ENCODE results near the gene CIAO2A.

The CIAO2A gene

DNA sequence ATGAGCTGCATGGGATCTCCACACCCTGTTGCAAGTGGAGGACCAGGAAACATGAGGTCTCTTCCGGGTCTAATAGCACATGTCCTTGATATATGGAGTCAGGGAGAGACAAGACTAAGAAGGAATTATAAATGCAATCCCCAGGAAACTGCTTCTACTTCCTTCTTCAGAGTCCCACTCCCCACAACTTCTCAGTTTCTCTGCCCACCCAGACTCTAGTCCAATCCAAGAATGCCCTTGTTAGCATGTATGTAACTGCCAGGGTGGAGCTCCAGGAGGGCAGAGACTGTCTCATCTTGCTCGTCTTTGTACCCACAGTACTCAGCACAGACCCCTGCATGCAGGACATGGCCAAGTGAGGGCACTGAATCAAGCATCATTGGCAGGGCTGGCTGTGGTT is 55.7 kb downstream of the CIAO2A start:
- DNase-seq = no peak

DNA sequence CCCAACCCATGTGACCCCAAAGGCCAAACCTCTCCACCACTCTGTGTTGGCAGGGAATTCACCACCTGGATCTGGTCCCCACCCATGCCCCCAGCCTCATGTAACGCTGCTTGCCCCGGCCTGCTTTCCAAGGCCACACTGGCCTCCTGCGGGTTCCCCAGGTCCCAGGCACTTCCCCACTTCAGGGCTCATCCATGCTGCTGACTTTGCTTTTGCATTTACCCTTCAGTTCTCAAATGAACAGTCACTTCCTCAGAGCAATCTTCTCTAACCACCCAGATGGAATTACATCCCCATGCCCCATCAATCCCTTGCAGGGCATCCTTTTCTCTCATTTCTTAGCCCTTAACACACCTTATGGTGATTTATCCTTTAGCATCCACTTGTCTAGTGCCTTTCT is 56.5 kb downstream of the CIAO2A start:
- no peak for DNase-seq

DNA sequence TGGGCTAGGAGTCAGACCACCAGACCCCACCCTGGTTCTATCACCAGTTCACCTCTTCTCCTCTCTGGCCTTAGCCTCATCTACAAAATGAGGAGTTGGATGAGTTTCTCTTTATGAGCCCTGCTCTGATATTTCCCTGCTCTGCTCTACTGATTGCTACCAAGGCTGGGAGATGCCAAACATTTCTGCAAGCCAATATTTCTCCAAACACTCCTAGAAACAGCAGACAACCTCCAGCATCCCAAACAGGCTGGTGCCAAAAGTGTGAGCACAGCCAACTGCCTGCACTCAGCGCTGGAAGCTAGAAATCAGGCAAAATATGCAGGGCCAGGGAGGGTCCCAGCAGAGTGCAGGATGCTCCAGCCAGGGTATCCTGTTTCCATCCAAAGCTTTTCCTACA is 58.1 kb downstream of the CIAO2A start:
- no peak for DNase-seq

DNA sequence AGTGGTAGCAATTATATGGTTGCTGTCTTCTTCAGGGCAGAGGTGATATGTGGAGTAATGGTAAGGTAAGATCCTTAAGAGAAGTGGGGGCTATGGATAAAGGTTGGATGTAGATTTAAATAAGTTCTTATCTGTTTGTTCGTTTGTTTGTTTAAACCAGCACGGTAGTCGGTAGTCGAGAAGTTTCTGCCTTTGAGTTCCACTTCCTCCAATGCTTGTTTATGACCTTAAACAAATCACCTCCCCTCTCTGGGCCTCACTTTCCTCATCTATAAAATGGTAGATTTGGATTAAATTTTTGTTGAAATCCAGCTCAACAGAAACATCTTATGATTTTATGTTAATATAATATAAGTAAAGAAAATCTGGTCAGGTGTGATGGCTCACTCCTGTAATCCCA is 59.1 kb downstream of the CIAO2A start:
- DNase-seq = no peak

DNA sequence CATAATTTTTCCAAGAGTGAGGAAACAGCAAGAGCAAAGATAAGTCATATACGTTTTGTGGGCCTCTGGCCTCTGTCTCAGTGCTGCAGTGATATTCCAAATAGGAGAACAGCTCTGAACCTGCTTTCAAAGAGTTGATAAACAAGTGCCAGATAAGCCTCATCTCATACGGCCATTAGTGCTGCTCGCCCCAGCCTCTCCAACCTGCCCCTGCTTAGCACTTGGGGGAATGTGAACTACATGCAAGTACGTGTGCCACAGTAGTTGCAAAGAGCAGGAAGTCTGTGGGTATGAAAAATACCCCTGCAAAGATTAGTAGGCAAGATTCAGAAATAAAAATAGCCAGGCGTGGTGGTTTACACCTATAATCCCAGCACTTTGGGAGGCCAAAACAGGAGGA is 61.3 kb downstream of the CIAO2A start:
- DNase-seq = no peak

DNA sequence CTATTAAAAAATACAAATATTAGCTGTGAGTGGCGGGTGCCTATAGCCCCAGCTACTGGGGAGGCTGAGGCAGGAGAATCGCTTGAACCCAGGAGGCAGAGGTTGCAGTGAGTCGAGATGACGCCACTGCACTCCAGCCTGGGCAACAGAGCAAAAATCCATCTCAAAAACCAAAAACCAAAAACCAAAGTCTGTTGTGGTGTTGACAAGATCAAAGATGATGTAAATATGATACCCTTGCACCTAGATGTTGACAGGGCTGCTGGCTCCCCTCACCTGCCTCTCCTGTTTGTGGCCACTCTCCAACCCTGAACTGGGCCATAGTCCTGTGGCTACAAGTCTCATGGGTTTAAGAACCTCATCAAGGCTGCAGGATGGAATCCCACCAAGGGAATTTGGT is 63.5 kb downstream of the CIAO2A start:
- no peak for DNase-seq

DNA sequence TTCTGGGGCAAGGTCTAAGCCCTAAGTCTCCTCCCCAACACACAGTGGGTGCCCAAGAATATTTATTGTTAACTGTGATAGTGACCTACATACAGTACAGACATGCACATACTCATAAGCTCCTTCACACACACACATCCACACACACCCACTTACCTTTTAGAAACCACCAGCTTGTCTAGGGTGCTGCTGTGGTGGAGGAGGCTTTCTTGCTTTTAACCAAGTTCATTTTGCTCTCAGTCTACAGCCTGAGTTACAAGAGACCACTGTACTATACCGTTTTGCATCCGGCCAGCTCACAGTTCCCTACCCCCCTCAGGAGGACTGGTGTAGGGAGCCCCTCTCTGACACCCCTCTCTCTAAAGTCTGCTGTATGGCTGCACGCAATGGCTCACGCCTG is 64.0 kb downstream of the CIAO2A start:
- DNase-seq = no peak

DNA sequence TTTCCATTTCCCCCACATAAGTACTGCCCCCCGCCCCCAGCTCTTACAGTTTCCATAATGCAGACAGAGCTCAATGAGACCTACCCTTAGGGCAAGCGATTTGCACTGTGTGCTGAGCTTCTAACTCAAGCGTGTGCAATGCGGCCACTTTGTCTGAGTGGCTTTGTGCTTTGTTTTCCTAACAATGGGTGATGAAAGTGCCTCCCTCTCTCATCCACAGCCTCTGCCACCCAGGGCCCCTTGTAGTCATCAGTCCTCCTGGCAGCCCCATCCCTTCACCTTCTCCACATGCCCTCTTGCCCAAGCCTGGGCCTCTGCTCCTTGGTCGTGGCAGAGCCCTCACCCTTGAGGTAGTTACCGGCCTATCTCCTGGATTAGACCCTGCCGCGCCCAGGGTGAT is 64.5 kb downstream of the CIAO2A start:
- no peak for DNase-seq

DNA sequence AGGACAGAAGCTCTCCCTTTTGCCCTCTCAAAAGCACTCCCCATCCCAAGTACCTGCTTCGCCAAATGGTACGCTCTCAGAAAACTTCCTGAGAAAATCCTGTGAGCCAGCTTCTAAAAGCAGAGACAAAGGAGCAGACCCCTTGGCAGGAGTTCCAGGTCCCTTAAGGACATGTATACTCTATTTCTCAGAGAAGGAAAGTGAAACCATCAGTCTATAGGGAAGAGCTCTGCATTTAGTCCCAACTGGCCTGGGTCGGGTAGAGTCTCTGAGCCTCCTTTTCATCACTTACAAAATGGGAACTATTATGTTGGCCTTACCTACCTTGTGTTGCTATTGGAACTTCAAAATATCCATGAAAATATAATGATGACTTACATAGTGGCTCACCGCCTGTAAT is 67.0 kb downstream of the CIAO2A start:
- DNase-seq = no peak

DNA sequence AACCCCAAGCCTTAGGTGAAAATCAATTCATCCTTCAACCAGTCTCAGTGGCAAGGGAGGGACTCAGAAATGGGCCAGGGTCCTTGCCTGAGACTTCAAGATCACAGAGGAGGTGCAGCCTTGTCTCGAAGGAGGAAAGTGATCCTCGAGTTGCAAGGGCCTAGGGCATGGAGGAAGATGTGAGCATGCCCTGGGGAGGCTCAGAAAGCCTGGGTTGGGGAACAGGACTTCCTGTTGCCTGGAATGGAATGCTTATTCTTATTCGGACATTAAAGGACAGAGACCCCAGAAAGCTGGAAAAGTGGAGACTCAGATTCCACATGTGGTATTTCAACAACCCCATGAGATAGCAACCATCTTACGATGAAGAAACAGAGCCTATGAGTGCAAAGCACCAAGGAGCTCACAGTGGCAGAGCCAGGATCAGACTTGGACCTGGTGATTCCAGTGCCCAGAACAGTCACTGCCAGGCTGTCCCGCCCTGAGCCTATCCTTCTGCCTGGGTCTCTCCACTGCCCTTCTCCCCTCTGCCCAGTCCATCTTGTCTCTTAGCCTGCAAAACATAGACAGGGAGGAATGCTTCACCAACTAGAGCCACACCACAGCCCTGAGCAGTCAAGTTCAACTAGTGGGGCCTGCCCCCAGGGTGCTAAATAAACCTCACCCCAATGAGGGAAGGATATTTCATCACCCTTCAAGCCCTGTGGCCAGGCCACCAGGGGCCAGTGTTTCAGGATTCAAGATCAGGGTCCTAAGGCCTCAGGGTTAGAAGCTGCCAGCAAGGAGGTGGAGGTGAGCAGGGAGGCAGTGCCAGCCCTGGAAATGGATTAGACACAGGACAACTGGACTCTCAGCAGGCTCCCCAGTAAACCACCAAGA is 69.2 kb downstream of the CIAO2A start:
- DNase-seq = no peak

DNA sequence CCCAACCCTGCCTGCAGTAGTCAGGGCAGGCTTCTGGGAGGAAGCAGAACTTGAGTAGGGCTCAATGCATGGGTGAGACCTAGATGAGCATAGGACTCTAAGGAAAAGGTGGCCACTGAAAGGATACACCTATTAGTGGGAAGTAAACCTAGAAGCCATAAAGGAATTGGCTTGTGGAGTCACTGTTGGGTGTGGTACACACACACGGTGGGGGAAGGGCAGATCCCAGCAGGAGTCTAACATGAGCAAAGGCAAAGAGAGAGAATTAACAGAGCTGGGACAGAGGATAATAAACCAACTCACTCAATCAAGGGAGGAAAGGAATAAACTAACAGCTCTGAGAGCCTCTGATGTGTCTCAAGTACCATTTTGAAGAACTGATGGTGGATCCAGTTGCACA is 70.4 kb downstream of the CIAO2A start:
- no peak for DNase-seq

DNA sequence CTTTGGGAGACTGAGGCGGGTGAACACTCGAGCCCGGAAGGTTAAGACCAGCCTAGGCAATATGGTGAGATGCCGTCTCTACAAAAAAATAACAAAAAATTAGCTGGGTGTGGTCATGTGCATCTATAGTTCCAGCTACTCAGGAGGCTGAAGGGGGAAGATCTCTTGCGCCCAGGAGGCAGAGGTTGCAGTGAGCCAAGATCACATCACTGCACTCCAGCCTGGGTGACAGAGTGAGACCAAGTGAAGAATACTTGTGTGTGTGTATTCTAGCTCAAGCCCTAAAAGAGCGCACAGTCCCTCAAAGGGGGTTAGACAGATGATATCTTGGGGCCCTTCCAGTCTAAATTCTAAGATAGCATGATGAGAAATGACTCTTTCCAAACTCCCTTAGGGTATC is 71.1 kb downstream of the CIAO2A start:
- DNase-seq = no peak
